H1 (cell line): Measurements from ENCODE around the gene RAB11B. TPM values are rescaled to one million over a fixed set of nuclear protein-coding genes. Genes with fewer than 3 reads are reported as not detected.

Source experiments
- CTBP2 ChIP-seq: IDR thresholded peaks from 2 replicates; pipeline ENCODE4 v1.7.0; 2011; ENCODE audit warnings: borderline replicate concordance, mild to moderate bottlenecking, moderate library complexity, mixed read lengths, low read length; ENCODE audit not compliant: insufficient read depth, insufficient read length
- NANOG ChIP-seq: IDR thresholded peaks from 2 replicates; pipeline ENCODE4 v1.6.1; 2011; ENCODE audit warnings: low read length, low read depth, mild to moderate bottlenecking, inconsistent platforms; ENCODE audit not compliant: insufficient read depth, poor library complexity, severe bottlenecking
- RXRA ChIP-seq: IDR thresholded peaks from 2 replicates; pipeline ENCODE4 v1.6.1; 2011; ENCODE audit warnings: low read depth, mild to moderate bottlenecking, low read length, moderate library complexity; ENCODE audit not compliant: insufficient read depth
- SIN3A ChIP-seq, 2 experiments: IDR thresholded peaks in 1 of 2; conservative IDR thresholded peaks in 1 of 2; 2 replicates each; pipeline ENCODE4 v1.6.1; 2011 to 2012; ENCODE audit warnings: low read length in 2 of 2, improper control_type of control experiment in 1 of 2, low read depth in 1 of 2, mild to moderate bottlenecking in 1 of 2
- SIX5 ChIP-seq: IDR thresholded peaks from 2 replicates; pipeline ENCODE4 v1.6.1; 2011; ENCODE audit warnings: mild to moderate bottlenecking, low read depth, low read length
- polyA plus RNA-seq, 7 experiments: library from polyadenylated mRNA; depleted of rRNA in 3 of 7; stranded (reverse) in 5 of 7; unstranded in 2 of 7; fragments of >200 nt in 5 of 7; fragments of 200-250 nt in 2 of 7; gene quantifications; 1 replicate in 5 of 7; 2 replicates in 1 of 7; 4 replicates in 1 of 7; pipeline versions ENCODE4 v1.2.1 to v1.2.3, GENCODE V29; 2011 to 2013; ENCODE audit warnings: missing spikeins in 2 of 7, mixed read lengths in 2 of 7
- total RNA-seq: library from RNA; stranded (reverse); fragmentation: NEBNext Ultra II Directional; extraction: Animal tissue kit (Norgen Biotek cat#: 25700); gene quantifications from 2 replicates; pipeline ENCODE4 v1.2.1, GENCODE V29; 2021

The RAB11B gene
- total and polyA plus RNA-seq, 2 of the 8 experiments (the other 6 are each of a cell fraction or from before 2014, with no cell fraction given), result 50.2 to 85.8 TPM

- TF ChIP-seq NANOG (no peak), RXRA (no peak), SIN3A (conservative IDR thresholded peaks at IDR 0.05 in 1 of 2, IDR thresholded peaks at IDR 0.05 in 1 of 2; ENCODE audit: low read depth in 1 of 2, low read length in 2 of 2) (no peak), SIX5 (no peak), CTBP2 (no peak)
- TF ChIP-seq, all 59 proteins: peak for 0
Measured at GRCh38 chr19:8404391-8405151, 14.4 kb downstream of the RAB11B start (continued).
